ENCODE data around the gene MYL7. TPM values are rescaled to one million over a fixed set of nuclear protein-coding genes. Genes with fewer than 3 reads are reported as not detected.

Gene MYL7
- total RNA-seq, 1 experiment from 2014 or later = 5.7 TPM

DNA sequence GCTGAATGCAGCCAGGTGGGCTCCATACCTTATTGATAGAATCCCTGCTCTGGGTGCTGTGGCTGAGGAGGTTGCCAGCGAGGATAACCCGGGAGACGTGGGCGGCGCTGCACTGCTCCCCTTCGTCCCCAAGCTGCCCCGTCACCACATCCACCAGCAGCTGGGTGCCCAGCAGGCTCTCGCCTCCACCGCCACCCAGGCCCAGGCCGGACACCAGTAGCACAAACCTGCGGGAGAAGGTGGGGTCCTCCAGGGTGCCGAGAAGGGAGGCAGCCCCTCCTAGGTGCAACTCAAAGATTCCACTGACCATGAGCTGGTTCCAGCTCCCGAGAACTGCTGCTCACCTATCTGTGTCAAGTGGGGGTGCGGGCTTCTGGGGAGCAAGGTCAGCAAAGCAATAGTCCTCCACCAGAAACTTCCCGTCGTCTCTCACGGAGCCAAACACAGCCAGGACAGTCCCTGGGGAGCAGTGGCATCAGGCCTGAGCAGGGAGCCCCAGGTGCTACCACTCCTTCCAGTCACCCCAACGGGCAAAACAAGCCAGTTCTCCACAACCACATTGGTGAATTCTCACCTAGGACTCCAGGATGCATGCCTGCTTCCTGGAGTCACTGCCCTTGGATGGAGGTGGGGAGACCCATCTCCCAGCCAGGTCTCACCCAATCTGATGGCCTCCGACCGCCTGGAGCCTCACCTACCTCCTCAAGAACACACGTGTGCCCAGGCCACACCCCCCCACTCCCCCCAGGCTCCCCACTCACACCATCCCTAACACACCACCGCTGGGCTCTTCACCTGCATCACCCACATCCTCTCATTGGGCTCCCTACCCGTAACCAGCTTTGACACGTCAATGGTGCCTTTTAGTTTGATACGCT, 24.1 kb downstream of the MYL7 start:
- no peak overlapping the region for H3K4me2 ChIP-seq (ENCODE audit: insufficient read depth, insufficient read length, low read length)
- H3K4me1 ChIP-seq (ENCODE audit: insufficient read depth, low read length) = no peaks in the 10 kb centered on the region
- Mint-ChIP-seq H3K9me3 (no peaks in the 10 kb centered on the region), H3K4me3 (no peak overlapping the region), H3K27me3 (ENCODE audit: low read depth) (no peaks in the 10 kb centered on the region; the same call in 1 of the 2 replicates), H3K27ac (no peak overlapping the region), H3K36me3 (ENCODE audit: insufficient read depth in 1 of 3, low read depth in 3 of 3) (peaks cover 43 to 91% (median 85%) of the 10 kb centered on the region in 3 experiments), H3K4me1 (peaks cover 4% of the 10 kb centered on the region in 2 experiments; a peak in 3 of 4 replicates)
- no peak for DNase-seq
- no peak overlapping the region for H3K23ac ChIP-seq (ENCODE audit: insufficient read length, low read depth, low read length)
- H2BK5ac ChIP-seq (ENCODE audit: insufficient read length, low read length) = no peak overlapping the region
- no peaks in the 10 kb centered on the region for H3K27me3 ChIP-seq (ENCODE audit: insufficient read depth, low read length)
- H2BK15ac ChIP-seq (ENCODE audit: low read depth, low read length) = no peak overlapping the region
- H4K5ac ChIP-seq (ENCODE audit: insufficient read length, low read depth, low read length) = no peak overlapping the region
- no peaks in the 10 kb centered on the region for H3K79me1 ChIP-seq (ENCODE audit: insufficient read depth, low read depth, low read length, poor library complexity, severe bottlenecking)
- no CpG with 5 or more reads among the region's 25 CpGs for WGBS (ENCODE audit: extremely low coverage, insufficient read length, low lambda C conversion rate)
- no peak overlapping the region for H3K18ac ChIP-seq (ENCODE audit: insufficient read length, low read depth, low read length)
- no peak overlapping the region for H2BK20ac ChIP-seq (ENCODE audit: low read depth, low read length, poor library complexity, severe bottlenecking)
- no peak overlapping the region for H2AK5ac ChIP-seq (ENCODE audit: insufficient read length, low read length)
- H3K79me2 ChIP-seq (ENCODE audit: insufficient read depth, low read length) = no peaks in the 10 kb centered on the region
- no peak overlapping the region for H2AFZ ChIP-seq (ENCODE audit: low read length)
- H2BK12ac ChIP-seq (ENCODE audit: insufficient read length, low read depth, low read length) = no peak overlapping the region
- H2BK120ac ChIP-seq (ENCODE audit: low read depth, low read length, poor library complexity, severe bottlenecking) = no peak overlapping the region
- H4K91ac ChIP-seq (ENCODE audit: insufficient read length, low read depth, low read length) = no peak overlapping the region
- no peaks in the 10 kb centered on the region for H3K9me3 ChIP-seq (ENCODE audit: control insufficient read depth, low read depth, low read length)
- H4K20me1 ChIP-seq (ENCODE audit: control insufficient read depth, insufficient read depth, insufficient read length) = no peaks in the 10 kb centered on the region
- no peak overlapping the region for H4K8ac ChIP-seq (replicated peaks; ENCODE audit: insufficient read length, low read depth, low read length)
- no peaks in the 10 kb centered on the region for H3K23me2 ChIP-seq (ENCODE audit: insufficient read length, low read depth, low read length, poor library complexity, severe bottlenecking)
- TF ChIP-seq, protein P1, sequence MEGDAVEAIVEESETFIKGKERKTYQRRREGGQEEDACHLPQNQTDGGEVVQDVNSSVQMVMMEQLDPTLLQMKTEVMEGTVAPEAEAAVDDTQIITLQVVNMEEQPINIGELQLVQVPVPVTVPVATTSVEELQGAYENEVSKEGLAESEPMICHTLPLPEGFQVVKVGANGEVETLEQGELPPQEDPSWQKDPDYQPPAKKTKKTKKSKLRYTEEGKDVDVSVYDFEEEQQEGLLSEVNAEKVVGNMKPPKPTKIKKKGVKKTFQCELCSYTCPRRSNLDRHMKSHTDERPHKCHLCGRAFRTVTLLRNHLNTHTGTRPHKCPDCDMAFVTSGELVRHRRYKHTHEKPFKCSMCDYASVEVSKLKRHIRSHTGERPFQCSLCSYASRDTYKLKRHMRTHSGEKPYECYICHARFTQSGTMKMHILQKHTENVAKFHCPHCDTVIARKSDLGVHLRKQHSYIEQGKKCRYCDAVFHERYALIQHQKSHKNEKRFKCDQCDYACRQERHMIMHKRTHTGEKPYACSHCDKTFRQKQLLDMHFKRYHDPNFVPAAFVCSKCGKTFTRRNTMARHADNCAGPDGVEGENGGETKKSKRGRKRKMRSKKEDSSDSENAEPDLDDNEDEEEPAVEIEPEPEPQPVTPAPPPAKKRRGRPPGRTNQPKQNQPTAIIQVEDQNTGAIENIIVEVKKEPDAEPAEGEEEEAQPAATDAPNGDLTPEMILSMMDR (conservative IDR thresholded peaks at IDR 0.05) = no peak
- H3K9ac ChIP-seq (ENCODE audit: extremely low read depth, insufficient read length, low read length) = no peak overlapping the region
- no peak overlapping the region for H3K14ac ChIP-seq (ENCODE audit: insufficient read depth, low read length)
- no peak overlapping the region for H3K4ac ChIP-seq (ENCODE audit: low read depth, low read length)
- no peak overlapping the region for H3K27ac ChIP-seq (ENCODE audit: insufficient read length, low read depth, low read length)
- H3T11ph ChIP-seq (ENCODE audit: low read length) = no peak overlapping the region
- H3K56ac ChIP-seq (ENCODE audit: insufficient read length, low read depth, low read length) = no peak overlapping the region

All from H9 (cell line).